ENCODE results near the gene GHRH. TPM values are rescaled to one million over a fixed set of nuclear protein-coding genes. Genes with fewer than 3 reads are reported as not detected.

GHRH gene
- total and polyA plus RNA-seq, 2 experiments from 2014 or later = not detected

- no peak for DNase-seq (ENCODE audit: low spot score)
- TF ChIP-seq CTCF (IDR thresholded peaks at IDR 0.05; ENCODE audit: poor library complexity) (no peak), EZH2 (IDR thresholded peaks at IDR 0.05; ENCODE audit: borderline replicate concordance) (no peak), EZH2phosphoT487 (IDR thresholded peaks at IDR 0.05; ENCODE audit: low read depth, severe bottlenecking, unreplicated experiment) (no peak)
- peaks cover 8% of the 10 kb centered on the region for H3K36me3 ChIP-seq (replicated peaks; ENCODE audit: insufficient read depth, low read depth)
These were observed 25.2 kb downstream of the GHRH start for GRCh38 chr20:37236462-37236861.

GRCh38 chr20:37235065-37235464 lies 26.5 kb downstream of the GHRH start:
- Histone ChIP-seq H2AFZ (no peak overlapping the region), H3K4me2 (no peak overlapping the region), H3K9me2 (replicated peaks; ENCODE audit: insufficient read depth) (no peaks in the 10 kb centered on the region), H3K27ac (no peak overlapping the region), H3K79me2 (no peaks in the 10 kb centered on the region), H3K4me3 (no peak overlapping the region), H3K4me1 (ENCODE audit: insufficient read depth) (no peaks in the 10 kb centered on the region), H4K20me1 (ENCODE audit: insufficient read depth, poor library complexity, severe bottlenecking) (no peaks in the 10 kb centered on the region), H3K27me3 (no peaks in the 10 kb centered on the region), H3K9me3 (ENCODE audit: low read depth) (no peaks in the 10 kb centered on the region), H3K36me3 (replicated peaks; ENCODE audit: insufficient read depth, low read depth) (peaks cover 6% of the 10 kb centered on the region)
- DNase-seq (ENCODE audit: low spot score) = no peak
- WGBS (ENCODE audit: low lambda C conversion rate, missing lambda C conversion rate) = 96% methylated on average over 6 of the region's 6 CpGs
- no peak for TF ChIP-seq CTCF (IDR thresholded peaks at IDR 0.05; ENCODE audit: poor library complexity)
- TF ChIP-seq EZH2phosphoT487 (IDR thresholded peaks at IDR 0.05; ENCODE audit: low read depth, severe bottlenecking, unreplicated experiment) = no peak

More at GRCh38 chr20:37236462-37236861, 25.2 kb downstream of the GHRH start:
- Histone ChIP-seq H3K4me1 (ENCODE audit: insufficient read depth) (no peaks in the 10 kb centered on the region), H3K27me3 (no peaks in the 10 kb centered on the region), H3K4me2 (no peak overlapping the region), H3K9me2 (replicated peaks; ENCODE audit: insufficient read depth) (no peaks in the 10 kb centered on the region), H3K79me2 (no peaks in the 10 kb centered on the region), H3K4me3 (no peak overlapping the region), H3K9me3 (ENCODE audit: low read depth) (no peaks in the 10 kb centered on the region), H2AFZ (no peak overlapping the region), H4K20me1 (ENCODE audit: insufficient read depth, poor library complexity, severe bottlenecking) (no peaks in the 10 kb centered on the region), H3K27ac (no peak overlapping the region)
- WGBS (ENCODE audit: low lambda C conversion rate, missing lambda C conversion rate) = 80% methylated on average over 4 of the region's 4 CpGs

GRCh38 chr20:37234254-37234581 lies 27.4 kb downstream of the GHRH start:
- H3K4me2 ChIP-seq = no peak overlapping the region
- no peaks in the 10 kb centered on the region for H3K9me2 ChIP-seq (replicated peaks; ENCODE audit: insufficient read depth)
- H3K27ac ChIP-seq = no peak overlapping the region
- no peaks in the 10 kb centered on the region for H4K20me1 ChIP-seq (ENCODE audit: insufficient read depth, poor library complexity, severe bottlenecking)
- no peaks in the 10 kb centered on the region for H3K9me3 ChIP-seq (ENCODE audit: low read depth)
- no peak overlapping the region for H2AFZ ChIP-seq
- H3K4me3 ChIP-seq = no peak overlapping the region
- H3K4me1 ChIP-seq (ENCODE audit: insufficient read depth) = no peaks in the 10 kb centered on the region
- TF ChIP-seq CTCF (IDR thresholded peaks at IDR 0.05; ENCODE audit: poor library complexity) (no peak), EZH2phosphoT487 (IDR thresholded peaks at IDR 0.05; ENCODE audit: low read depth, severe bottlenecking, unreplicated experiment) (no peak), EZH2 (IDR thresholded peaks at IDR 0.05; ENCODE audit: borderline replicate concordance) (no peak)
- no peaks in the 10 kb centered on the region for H3K27me3 ChIP-seq
- peaks cover 6% of the 10 kb centered on the region for H3K36me3 ChIP-seq (replicated peaks; ENCODE audit: insufficient read depth, low read depth)
- 82% methylated on average over 5 of the region's 5 CpGs for WGBS (ENCODE audit: low lambda C conversion rate, missing lambda C conversion rate)
- DNase-seq (ENCODE audit: low spot score) = no peak
- H3K79me2 ChIP-seq = no peaks in the 10 kb centered on the region

Data from hepatocyte (in vitro differentiated cells).